ENCODE data around the gene ATP2A3. TPM values are rescaled to one million over a fixed set of nuclear protein-coding genes. Genes with fewer than 3 reads are reported as not detected.

The ATP2A3 gene
- total RNA-seq, 4 donors from 2014 or later = 78.6 to 231 (median 112) TPM

- no peak for DNase-seq
- no peaks in the 10 kb centered on the region for H3K9me3 ChIP-seq
- H3K4me3 ChIP-seq = no peak overlapping the region
- peaks cover 0 to 25% (median 9%) of the 10 kb centered on the region in 4 donors for H3K4me1 ChIP-seq
- H3K27ac ChIP-seq = peak overlapping the region in 1 of 4 donors; percentile 53
- H3K36me3 ChIP-seq = peaks cover 0 to 70% (median 0%) of the 10 kb centered on the region in 3 donors
- H3K27me3 ChIP-seq = no peaks in the 10 kb centered on the region
- TF ChIP-seq CTCF (IDR thresholded peaks at IDR 0.05) (no peak), POLR2A (IDR thresholded peaks at IDR 0.05) (no peak)
Observed at GRCh38 chr17:4007346-4008081, 43.3 kb upstream of the ATP2A3 start.

GRCh38 chr17:4006745-4007211 is 42.5 kb upstream of the ATP2A3 start:
- Histone ChIP-seq H3K4me1 (peaks cover 0 to 25% (median 9%) of the 10 kb centered on the region in 4 donors), H3K9me3 (no peaks in the 10 kb centered on the region), H3K4me3 (no peak overlapping the region), H3K27me3 (no peaks in the 10 kb centered on the region), H3K36me3 (peaks cover 0 to 63% (median 0%) of the 10 kb centered on the region in 3 donors), H3K27ac (no peak overlapping the region)
- no peak for DNase-seq
- TF ChIP-seq POLR2A (IDR thresholded peaks at IDR 0.05) = no peak
- TF ChIP-seq CTCF (IDR thresholded peaks at IDR 0.05) = no peak

GRCh38 chr17:4006165-4006589 is 41.9 kb upstream of the ATP2A3 start:
- Histone ChIP-seq H3K4me1 (peaks cover 0 to 25% (median 9%) of the 10 kb centered on the region in 4 donors), H3K9me3 (no peaks in the 10 kb centered on the region), H3K27ac (no peak overlapping the region), H3K36me3 (peaks cover 0 to 57% (median 0%) of the 10 kb centered on the region in 3 donors), H3K27me3 (no peaks in the 10 kb centered on the region), H3K4me3 (no peak overlapping the region)
- DNase-seq = peak in 2 of 3 donors; percentile 44 to 50
- TF ChIP-seq POLR2A (IDR thresholded peaks at IDR 0.05) = no peak
- no peak for TF ChIP-seq CTCF (IDR thresholded peaks at IDR 0.05)

- TF ChIP-seq CTCF (IDR thresholded peaks at IDR 0.05) (no peak), POLR2A (IDR thresholded peaks at IDR 0.05) (no peak)
- peak overlapping the region in 1 of 4 donors; percentile 72 for H3K27ac ChIP-seq
- H3K4me3 ChIP-seq = no peak overlapping the region
- H3K4me1 ChIP-seq = peaks cover 0 to 25% (median 9%) of the 10 kb centered on the region in 4 donors
- H3K9me3 ChIP-seq = no peaks in the 10 kb centered on the region
- H3K27me3 ChIP-seq = no peaks in the 10 kb centered on the region
- H3K36me3 ChIP-seq = peaks cover 0 to 53% (median 0%) of the 10 kb centered on the region in 3 donors
- DNase-seq = peak in 2 of 3 donors; percentile 46 to 54
Observed at GRCh38 chr17:4005296-4006164, 41.3 kb upstream of the ATP2A3 start.

- H3K4me3 ChIP-seq = no peak overlapping the region
- no peaks in the 10 kb centered on the region for H3K27me3 ChIP-seq
- H3K36me3 ChIP-seq = peaks cover 0 to 46% (median 0%) of the 10 kb centered on the region in 3 donors
- peak overlapping the region in 3 of 4 donors; percentile 58 to 78 (median 72) for H3K27ac ChIP-seq
- no peaks in the 10 kb centered on the region for H3K9me3 ChIP-seq
- TF ChIP-seq POLR2A (IDR thresholded peaks at IDR 0.05) (no peak), CTCF (IDR thresholded peaks at IDR 0.05) (peak; percentile 91 to 98 (median 96))
- H3K4me1 ChIP-seq = peaks cover 0 to 25% (median 9%) of the 10 kb centered on the region in 4 donors
- peak; percentile 58 to 85 (median 79) for DNase-seq
Observed at GRCh38 chr17:4004517-4005295, 40.5 kb upstream of the ATP2A3 start.
